ENCODE measurements around the gene TMEM231. TPM values are rescaled to one million over a fixed set of nuclear protein-coding genes. Genes with fewer than 3 reads are reported as not detected.

TMEM231 gene
- total and polyA plus RNA-seq, 2 of the 8 experiments (the other 6 are each of a cell fraction or from before 2014, with no cell fraction given) = 8.3 to 26.7 TPM

DNA sequence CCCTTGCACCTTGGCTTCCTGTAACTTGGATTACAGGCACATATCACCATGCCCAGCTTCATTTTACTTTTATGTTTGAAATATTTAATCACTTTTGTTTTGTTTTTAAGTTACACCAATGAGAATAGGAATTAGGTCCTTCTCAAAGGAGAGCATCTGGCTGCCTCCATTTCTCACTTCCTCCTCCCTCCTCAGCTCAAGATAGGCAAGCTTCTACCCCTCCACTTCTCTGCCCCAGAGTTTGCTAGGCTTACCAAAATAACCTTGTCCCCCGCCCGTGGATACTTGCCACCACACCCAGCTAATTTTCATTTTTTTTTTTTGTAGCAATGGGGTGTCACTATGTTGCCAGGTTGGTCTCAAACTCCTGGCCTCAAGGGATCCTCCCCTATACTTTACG lies 28.1 kb upstream of the TMEM231 start:
- POLR2A ChIA-PET (ENCODE audit: partially characterized antibody) = no interaction called here
- TF ChIP-seq CTBP2 (IDR thresholded peaks at IDR 0.05; ENCODE audit: borderline replicate concordance, insufficient read depth, insufficient read length, low read length) (no peak), TAF7 (optimal IDR thresholded peaks at IDR 0.05; ENCODE audit: borderline replicate concordance, low read depth, low read length) (no peak), SP4 (IDR thresholded peaks at IDR 0.05; ENCODE audit: low read length) (no peak)

More for the DNA sequence above, 28.1 kb upstream of the TMEM231 start:
- CTCF ChIA-PET (ENCODE audit: partially characterized antibody) = interaction anchor here (0.6 kb wide), 3 partner anchors 76 to 1994 kb away, joined by 3 read pairs; no protein-coding TSS in a partner anchor
- no peak overlapping the region for H2BK120ac ChIP-seq (replicated peaks; ENCODE audit: low read depth, low read length)
- no peak overlapping the region for H3K4me2 ChIP-seq (ENCODE audit: insufficient read depth in 1 of 2, low read depth in 2 of 2, low read length in 2 of 2)
- H4K8ac ChIP-seq (ENCODE audit: extremely low read depth, insufficient read depth, low read length) = no peak overlapping the region
- no peak overlapping the region for H4K5ac ChIP-seq (ENCODE audit: insufficient read length, low read depth, low read length)
- DNase-seq (ENCODE audit: low read depth in 1 of 2, low spot score in 2 of 2) (no peak), FAIRE-seq (no peak)
- H3K9ac ChIP-seq (replicated peaks in 1 of 4; ENCODE audit: extremely low read depth in 1 of 4, low read depth in 3 of 4, low read length in 3 of 4) = no peak overlapping the region
- H3K27me3 ChIP-seq (replicated peaks in 1 of 4; ENCODE audit: control insufficient read depth in 3 of 4, extremely low read depth in 1 of 4, insufficient read depth in 3 of 4, low read length in 3 of 4) = no peaks in the 10 kb centered on the region
- WGBS, 2 experiments (ENCODE audit: extremely low coverage in 1 of 2, insufficient coverage in 1 of 2, insufficient read length in 1 of 2, insufficient replicate concordance in 2 of 2, low coverage in 1 of 2, low lambda C conversion rate in 2 of 2, missing lambda C conversion rate in 1 of 2) = 94% methylated on average over 3 of the region's 3 CpGs; no CpG with 5 or more reads in 1 of the 2 experiments
- no peak overlapping the region for H3K23ac ChIP-seq (ENCODE audit: insufficient read length)
- H3K18ac ChIP-seq (ENCODE audit: extremely low read depth, low read length) = no peak overlapping the region
- H3K9me3 ChIP-seq (ENCODE audit: insufficient read depth in 2 of 2, low read depth in 1 of 2, low read length in 1 of 2) = no peaks in the 10 kb centered on the region
- no peak overlapping the region for H3K56ac ChIP-seq (replicated peaks; ENCODE audit: insufficient read length, low read depth, low read length)
- H2AFZ ChIP-seq (ENCODE audit: low read length) = no peak overlapping the region
- H3K27ac ChIP-seq (ENCODE audit: low read depth, low read length) = no peak overlapping the region
- H3K79me1 ChIP-seq (ENCODE audit: low read depth, low read length) = no peaks in the 10 kb centered on the region; the same call in 1 of the 2 replicates
- H2AK5ac ChIP-seq (ENCODE audit: low read depth, low read length) = no peak overlapping the region
- H3K14ac ChIP-seq (ENCODE audit: insufficient read length) = no peak overlapping the region
- H2BK12ac ChIP-seq (ENCODE audit: low read depth, low read length) = 0 out of 2 replicates have a peak overlapping the region, but pooled peaks have one; percentile 14
- H2BK5ac ChIP-seq (ENCODE audit: low read depth, low read length) = no peak overlapping the region
- H3K4ac ChIP-seq (replicated peaks; ENCODE audit: insufficient read length, low read depth, low read length) = no peak overlapping the region
- H3K79me2 ChIP-seq (ENCODE audit: control insufficient read depth in 1 of 2, insufficient read depth in 2 of 2, low read length in 2 of 2) = no peaks in the 10 kb centered on the region
- no peak overlapping the region for H2BK15ac ChIP-seq (ENCODE audit: low read length)
- peaks cover 0 to 5% (median 1%) of the 10 kb centered on the region in 4 experiments; a peak in 3 of 8 replicates for H3K36me3 ChIP-seq (ENCODE audit: control insufficient read depth in 2 of 4, insufficient read depth in 4 of 4, low read length in 3 of 4)
- H2BK20ac ChIP-seq (ENCODE audit: low read length) = no peak overlapping the region
- no peaks in the 10 kb centered on the region; a peak in 1 of 7 replicates for H3K4me1 ChIP-seq (replicated peaks in 1 of 4; ENCODE audit: control insufficient read depth in 3 of 4, insufficient read depth in 4 of 4, low read length in 3 of 4)
- no peaks in the 10 kb centered on the region for H3K23me2 ChIP-seq (ENCODE audit: low read depth, low read length)
- no peak overlapping the region for H4K91ac ChIP-seq (replicated peaks; ENCODE audit: insufficient read length, low read length)
- H4K20me1 ChIP-seq (replicated peaks in 1 of 2; ENCODE audit: control insufficient read depth in 1 of 2, insufficient read depth in 2 of 2, low read length in 2 of 2) = no peaks in the 10 kb centered on the region
- no peak overlapping the region for H3K4me3 ChIP-seq (ENCODE audit: extremely low read depth in 1 of 4, insufficient read depth in 2 of 4, low read depth in 3 of 4, low read length in 4 of 4)
